Effector CD4-positive, alpha-beta T cell (primary cell): ENCODE data around the gene CHAD. TPM values are rescaled to one million over a fixed set of nuclear protein-coding genes. Genes with fewer than 3 reads are reported as not detected.
A peak's percentile ranks its signal among the peaks of the same experiment; 100 is the strongest.

Source experiments
- DNase-seq: peaks from one replicate; pipeline ENCODE4 v3.0.0-alpha.2; 2020
- total RNA-seq: gene quantifications from one replicate; lab custom pipeline; 2026; lab: John Stamatoyannopoulos, UW

CHAD gene, protein sequence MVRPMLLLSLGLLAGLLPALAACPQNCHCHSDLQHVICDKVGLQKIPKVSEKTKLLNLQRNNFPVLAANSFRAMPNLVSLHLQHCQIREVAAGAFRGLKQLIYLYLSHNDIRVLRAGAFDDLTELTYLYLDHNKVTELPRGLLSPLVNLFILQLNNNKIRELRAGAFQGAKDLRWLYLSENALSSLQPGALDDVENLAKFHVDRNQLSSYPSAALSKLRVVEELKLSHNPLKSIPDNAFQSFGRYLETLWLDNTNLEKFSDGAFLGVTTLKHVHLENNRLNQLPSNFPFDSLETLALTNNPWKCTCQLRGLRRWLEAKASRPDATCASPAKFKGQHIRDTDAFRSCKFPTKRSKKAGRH
- not detected for total RNA-seq

GRCh38 chr17:50468304-50469207 lies at the start of gene CHAD:
Gene CHAD (minus strand): TSS chr17:50468880. CDS start chr17:50468813, 67 bp downstream.
- no peak for DNase-seq

DNA sequence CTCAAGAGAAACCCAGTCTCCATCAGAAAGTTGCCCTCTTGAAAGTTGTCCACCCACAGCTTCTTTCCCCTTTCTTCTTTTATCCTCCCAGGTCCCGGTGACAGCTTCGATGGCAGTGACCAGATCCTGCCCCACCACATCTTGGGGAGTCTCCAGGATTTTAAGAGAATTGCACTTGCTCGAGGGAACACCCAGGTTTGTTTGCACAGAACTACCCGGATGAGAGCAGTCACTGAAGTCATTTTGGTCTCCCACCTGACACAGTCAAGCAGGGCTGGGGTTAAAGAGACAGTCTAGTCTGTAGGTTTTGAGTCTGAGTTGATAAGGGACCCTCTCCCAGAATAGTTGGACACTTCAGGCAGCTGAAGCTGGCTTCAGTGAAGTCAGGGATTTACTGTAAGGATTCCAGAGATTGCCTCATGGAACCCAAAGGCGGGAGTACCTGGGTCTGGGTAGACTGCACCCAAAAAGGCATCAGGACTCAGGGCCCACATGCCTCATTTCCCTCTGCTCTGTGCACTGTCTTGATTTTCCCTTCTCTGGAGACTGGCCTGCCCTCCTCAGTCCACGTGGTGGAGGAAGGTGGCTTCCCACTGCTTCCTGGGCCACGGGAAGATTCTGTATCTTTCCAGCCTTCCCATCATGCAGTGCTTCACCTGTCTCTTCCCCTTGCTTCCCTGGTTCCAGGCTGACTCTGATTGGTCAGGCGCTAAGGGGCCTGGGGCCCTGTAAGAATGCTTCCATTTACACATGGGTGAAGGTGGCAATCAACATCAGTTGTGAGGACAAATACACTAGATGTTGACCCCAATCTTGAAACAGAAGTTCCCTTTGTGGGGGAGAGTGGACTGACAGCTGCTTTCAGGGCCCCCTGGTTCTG lies 49.1 kb upstream of the CHAD start:
- DNase-seq, result no peak

- DNase-seq, result no peak
Observed at GRCh38 chr17:50517011-50517410, 48.3 kb upstream of the CHAD start.

DNA sequence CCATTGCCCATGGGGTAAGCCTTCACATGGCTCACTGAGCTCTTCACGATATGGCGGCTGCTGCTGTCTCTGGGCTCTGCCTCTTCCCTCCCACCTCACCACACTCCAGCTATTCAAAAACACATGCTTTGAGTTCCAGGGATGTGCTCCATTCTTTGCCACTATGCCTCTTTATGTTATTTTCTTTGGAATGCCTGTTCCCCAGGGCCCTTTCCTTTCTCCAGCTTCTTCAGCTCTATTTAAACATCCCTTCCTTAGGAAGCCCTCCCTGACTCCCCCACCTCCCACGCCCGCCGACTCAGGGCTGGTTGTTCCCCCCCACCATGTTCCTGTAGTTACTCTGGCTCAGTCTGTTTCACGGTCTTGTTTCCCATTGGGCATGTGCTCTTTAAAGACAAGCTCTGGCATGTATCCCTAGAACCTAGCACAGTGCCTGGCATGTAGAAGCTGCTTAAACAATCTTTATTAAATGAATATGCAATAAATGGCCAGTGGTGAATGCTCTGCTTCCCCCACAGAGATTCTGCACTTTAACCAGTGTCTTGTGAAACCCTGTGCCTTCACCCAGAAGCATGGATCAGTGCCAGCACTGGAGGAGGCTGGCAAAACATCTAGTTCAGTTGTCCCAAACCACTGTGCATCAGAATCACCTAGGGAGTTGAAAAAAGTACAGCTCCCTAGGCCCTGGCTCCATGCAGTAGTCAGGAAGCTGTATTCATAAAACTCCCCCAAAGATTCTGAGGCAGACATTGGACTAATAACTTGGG lies 46.4 kb upstream of the CHAD start:
- DNase-seq, result no peak

GRCh38 chr17:50514388-50514787 lies 45.7 kb upstream of the CHAD start:
- DNase-seq, result no peak

- DNase-seq, result no peak
Observed at GRCh38 chr17:50513495-50513894, 44.8 kb upstream of the CHAD start.

DNA sequence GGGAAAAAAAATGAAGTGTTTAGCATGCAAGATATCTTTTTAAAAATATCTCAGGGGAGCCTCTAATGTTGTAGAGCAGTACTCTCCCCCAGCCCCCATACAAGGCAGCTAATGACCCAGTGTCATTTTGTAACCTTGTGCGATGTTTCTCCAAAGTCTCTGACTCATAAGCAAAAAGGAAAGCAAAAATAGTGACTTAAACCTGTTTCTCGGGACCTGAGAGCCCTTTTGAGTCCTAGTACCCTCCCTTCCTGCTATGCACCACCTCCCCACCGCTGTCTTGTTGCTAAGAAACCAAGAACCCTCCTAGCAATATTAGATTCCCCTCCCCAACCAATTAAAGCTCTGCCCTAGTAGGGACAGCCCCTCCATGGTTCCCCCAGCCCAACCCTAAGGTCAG lies 42.4 kb upstream of the CHAD start:
- no peak for DNase-seq

DNA sequence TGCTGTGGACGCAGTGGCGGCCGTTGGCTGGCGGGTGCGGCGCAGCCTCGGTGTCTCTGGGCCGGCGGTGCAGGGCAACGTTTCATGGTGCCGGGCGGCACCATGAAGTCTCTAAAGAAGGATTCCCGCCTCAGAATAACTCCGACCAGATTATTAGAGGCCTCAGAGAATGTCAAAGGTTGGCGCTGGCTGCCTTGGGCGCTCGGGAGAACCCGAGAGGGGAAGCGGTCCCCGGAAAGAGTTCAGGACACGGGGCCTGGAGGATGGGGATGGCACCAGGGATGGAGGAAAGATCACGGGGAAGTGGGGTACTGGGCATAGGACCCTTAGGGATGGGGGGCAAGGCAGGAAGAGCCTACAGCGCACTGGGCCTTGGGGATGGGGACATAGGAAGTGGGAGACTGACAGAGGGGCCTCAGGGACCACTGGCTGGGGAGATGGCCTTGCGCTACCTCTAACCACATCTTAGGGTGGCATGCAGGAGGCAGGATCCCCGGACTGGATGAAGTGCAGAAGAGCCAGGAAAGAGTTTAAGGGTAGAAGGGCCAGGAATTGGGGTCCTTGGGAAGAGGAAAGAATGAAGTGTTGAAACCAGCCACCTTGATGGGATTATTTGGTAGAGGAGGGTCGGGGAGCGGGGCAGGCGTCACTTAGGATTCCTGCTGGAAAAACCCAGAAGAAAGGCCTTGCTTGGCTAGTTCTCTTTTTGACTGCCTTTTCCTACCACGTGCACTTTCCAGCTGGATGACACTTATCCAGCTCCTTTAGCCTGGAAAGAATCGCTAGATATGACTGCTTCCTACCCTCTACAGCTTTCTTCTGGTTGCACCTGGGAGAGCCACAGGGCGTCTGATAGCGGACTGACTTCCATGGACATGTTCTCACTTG lies 40.1 kb upstream of the CHAD start:
- no peak for DNase-seq

- peak; percentile 75 for DNase-seq
Observed at GRCh38 chr17:50507871-50508572, 39.3 kb upstream of the CHAD start, which contains the start of gene MYCBPAP. Gene MYCBPAP (plus strand): TSS chr17:50508439. CDS start chr17:50508675, 236 bp downstream.

DNA sequence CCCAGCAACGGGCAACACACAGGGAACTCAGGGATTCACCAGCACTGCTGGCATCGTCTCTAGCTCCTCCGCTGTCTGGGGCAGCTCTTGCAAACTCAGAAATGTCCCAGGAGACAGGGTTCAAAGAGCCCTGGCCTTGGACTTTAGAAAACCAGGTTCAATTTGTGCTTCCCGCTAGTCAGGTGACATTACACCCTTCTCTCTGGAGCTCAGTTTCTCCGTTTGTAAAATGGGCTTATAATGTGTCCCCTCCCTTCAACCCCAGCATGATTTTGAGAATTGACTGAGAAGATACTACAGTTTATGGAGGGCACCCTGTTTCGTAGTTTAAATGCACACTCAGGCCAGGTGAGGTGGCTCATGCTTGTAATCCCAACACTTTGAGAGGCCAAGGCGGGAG lies 37.6 kb upstream of the CHAD start:
- DNase-seq, result no peak

- DNase-seq, result no peak
Observed at GRCh38 chr17:50505591-50506130, 37.0 kb upstream of the CHAD start.

GRCh38 chr17:50502301-50502990 lies 33.8 kb upstream of the CHAD start:
- no peak for DNase-seq

GRCh38 chr17:50501054-50501453 lies 32.4 kb upstream of the CHAD start:
- no peak for DNase-seq

DNA sequence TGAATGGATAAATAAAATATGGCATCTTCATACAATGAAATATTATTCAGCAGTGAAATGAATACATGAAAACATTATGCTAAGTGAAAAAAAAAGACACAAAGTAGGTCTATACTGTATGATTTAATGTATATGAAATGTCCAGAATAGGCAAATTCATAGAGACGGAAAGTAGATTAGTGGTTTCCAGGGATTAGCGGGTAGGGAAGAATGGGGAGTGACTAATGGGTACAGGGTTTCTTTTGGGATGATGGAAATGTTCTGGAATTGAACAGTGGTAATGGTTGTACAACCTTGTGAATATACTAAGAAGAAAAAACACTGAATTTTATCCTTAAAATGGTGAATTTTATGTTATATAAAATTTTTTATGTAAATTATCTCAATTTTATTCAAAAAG lies 31.0 kb upstream of the CHAD start:
- DNase-seq, result no peak

GRCh38 chr17:50499270-50499669 lies 30.6 kb upstream of the CHAD start:
- no peak for DNase-seq

DNA sequence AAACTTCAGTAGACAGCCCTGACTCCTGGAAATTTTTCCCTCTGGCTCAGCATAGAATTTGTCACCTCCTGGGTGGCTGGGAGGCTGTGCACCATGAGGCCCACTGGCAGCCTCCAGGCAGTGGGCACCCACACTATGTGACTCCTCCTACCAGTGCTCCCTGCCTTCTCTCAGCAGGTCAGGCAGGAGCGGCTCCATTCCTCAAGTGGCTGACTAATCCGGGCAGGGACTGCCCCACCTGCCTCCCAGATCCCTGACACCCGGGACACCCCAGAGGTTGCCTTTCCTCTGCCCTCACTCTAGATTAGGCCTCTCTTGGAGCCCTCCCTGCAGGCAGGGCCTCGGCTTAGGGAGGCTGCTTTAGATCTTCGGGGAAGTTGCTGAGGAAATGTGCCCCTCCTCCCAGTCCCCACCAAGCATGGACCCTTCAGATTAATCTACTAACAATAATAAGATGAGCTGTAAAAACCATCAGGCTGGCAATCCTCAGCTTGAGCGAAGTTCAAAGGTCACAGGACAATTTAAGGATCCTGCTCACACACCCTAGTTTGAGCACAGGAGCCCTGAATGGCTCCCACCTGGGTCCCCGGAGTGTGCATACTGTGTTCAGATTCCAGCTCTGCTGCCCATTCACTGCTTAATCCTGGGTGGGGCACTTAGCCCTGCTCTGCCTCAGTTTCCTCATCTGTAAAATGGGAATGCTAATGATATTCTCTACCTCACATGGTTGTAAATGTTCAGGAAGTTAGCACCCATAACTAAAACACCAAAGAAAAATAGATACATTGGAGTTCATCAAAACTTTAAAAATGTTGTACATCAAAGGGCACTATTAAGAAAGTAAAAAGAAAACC lies 29.6 kb upstream of the CHAD start:
- DNase-seq, result no peak

GRCh38 chr17:50495918-50496317 lies 27.2 kb upstream of the CHAD start:
- no peak for DNase-seq

DNA sequence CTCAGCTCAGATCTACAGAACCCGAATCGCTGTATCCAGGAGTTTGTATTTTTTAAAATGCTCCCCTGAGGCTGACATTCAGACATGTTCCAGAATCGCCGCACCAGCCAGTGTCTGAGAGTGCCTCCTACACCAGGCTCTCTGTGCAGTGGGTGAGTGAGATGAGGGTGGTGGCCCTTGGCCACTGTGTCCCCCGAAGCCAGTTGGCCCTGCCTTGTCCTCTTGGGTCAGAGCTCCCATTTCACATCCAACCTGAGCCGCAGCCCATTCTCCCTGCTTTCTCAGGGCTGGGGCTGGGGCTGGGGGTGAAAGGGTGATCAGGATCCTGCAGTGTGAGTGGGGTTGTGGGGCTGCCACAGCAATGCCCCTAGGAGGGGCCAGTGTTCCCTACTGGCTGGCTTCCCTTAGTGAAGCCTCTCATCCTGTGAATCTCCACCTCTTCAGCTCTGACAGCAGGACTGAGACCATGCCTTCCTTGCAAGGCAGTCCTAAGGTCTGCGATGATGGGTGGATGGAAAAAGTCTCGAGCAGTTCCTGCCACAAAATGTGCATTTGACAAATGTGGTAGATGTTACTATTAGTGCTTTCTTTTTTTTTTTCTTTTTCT lies 26.6 kb upstream of the CHAD start:
- DNase-seq, result no peak
